BJ (cell line): Measurements from ENCODE around the gene CTSE. TPM values are rescaled to one million over a fixed set of nuclear protein-coding genes. Genes with fewer than 3 reads are reported as not detected.

Experiments used
- CTCF ChIA-PET: fragments of 350-600 bp; formaldehyde crosslinking; extraction: SDS; loops from one replicate; lab custom pipeline; 2021; ENCODE audit warnings: antibody characterized with exemption, inconsistent platforms; lab: Yijun Ruan, JAX
- POLR2A ChIA-PET: fragments of 300-600 bp; sonication (Branson Sonifier 250); formaldehyde crosslinking; extraction: SDS; loops from one replicate; lab custom pipeline; 2021; ENCODE audit warnings: antibody characterized with exemption; lab: Charles Lee
- DNase-seq: peaks from one replicate; pipeline ENCODE4 v3.0.0-alpha.2; 2011; ENCODE audit warnings: low read depth
- H3K27me3 ChIP-seq: 2 replicates; pipeline ENCODE4 v1.6.0; 2011; ENCODE audit warnings: low read length; ENCODE audit not compliant: control insufficient read depth, insufficient read depth
- H3K36me3 ChIP-seq: 2 replicates; pipeline ENCODE4 v1.5.1; 2011; ENCODE audit warnings: low read length; ENCODE audit not compliant: control insufficient read depth, insufficient read depth
- H3K4me3 ChIP-seq: 2 replicates; pipeline ENCODE4 v1.5.1; 2011; ENCODE audit warnings: low read depth, mild to moderate bottlenecking, control low read depth, low read length
- CTCF ChIP-seq: IDR thresholded peaks from 2 replicates; pipeline ENCODE4 v1.5.1; 2011; ENCODE audit warnings: low read depth, mild to moderate bottlenecking, control low read depth, inconsistent platforms, low read length, moderate library complexity; ENCODE audit not compliant: insufficient read depth
- polyA plus RNA-seq: library from polyadenylated mRNA; depleted of rRNA; stranded (reverse); fragments of >200 nt; gene quantifications from 2 replicates; pipeline ENCODE4 v1.2.3, GENCODE V29; 2011

The CTSE gene
- polyA plus RNA-seq, 1 experiment: not detected

- ChIA-PET POLR2A (no interaction called here), CTCF (interaction anchor here (0.6 to 4.5 kb wide), 14 partner anchors 8 to 78 kb away, joined by 3 to 26 read pairs (median 8); partner anchors contain the start of gene RAB7B)
- Histone ChIP-seq H3K36me3 (no peaks in the 10 kb centered on the region), H3K27me3 (peaks cover 7% of the 10 kb centered on the region), H3K4me3 (no peak overlapping the region)
- no peak for TF ChIP-seq CTCF
- no peak for DNase-seq
Measured at GRCh38 chr1:206029484-206029883, 5.8 kb upstream of the CTSE start.

- no peaks in the 10 kb centered on the region for H3K36me3 ChIP-seq
- H3K4me3 ChIP-seq: no peak overlapping the region
- no peak for TF ChIP-seq CTCF
- ChIA-PET POLR2A (interaction anchor here (0.6 kb wide), 1 partner anchor 102 kb away, joined by 3 read pairs; no protein-coding TSS in a partner anchor), CTCF (no interaction called here)
- no peak for DNase-seq
- peaks cover 4% of the 10 kb centered on the region; the same call in 1 of the 2 replicates for H3K27me3 ChIP-seq
Measured at GRCh38 chr1:206025283-206025820, 1.7 kb upstream of the CTSE start.

DNA sequence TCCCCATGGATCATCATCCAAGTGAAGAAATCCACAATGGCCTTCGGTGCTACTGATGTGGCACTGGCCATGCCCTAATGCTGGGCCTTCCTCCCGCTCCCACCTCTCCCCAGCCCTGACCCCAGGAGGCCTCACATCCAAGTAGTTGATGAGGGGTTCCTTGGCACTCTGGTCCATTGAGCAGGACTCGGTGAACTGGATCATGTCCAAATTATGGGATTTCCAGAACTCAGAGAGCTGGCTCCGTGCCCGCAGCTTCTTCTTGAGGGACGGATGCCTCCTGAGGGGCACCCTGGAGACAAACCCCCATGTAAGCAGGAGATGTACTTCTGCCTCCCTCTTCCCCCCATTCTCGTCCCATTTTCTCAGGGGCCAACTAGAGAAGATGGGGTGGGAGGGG is 929 bp downstream of the CTSE start:
- CTCF ChIA-PET: interaction anchor here (1.2 kb wide), 1 partner anchor 85 kb away, joined by 3 read pairs; no protein-coding TSS in a partner anchor
- no peak for DNase-seq
- TF ChIP-seq CTCF: no peak
- Histone ChIP-seq H3K4me3 (no peak overlapping the region), H3K27me3 (peaks cover 2% of the 10 kb centered on the region), H3K36me3 (no peaks in the 10 kb centered on the region)
- POLR2A ChIA-PET: no interaction called here

DNA sequence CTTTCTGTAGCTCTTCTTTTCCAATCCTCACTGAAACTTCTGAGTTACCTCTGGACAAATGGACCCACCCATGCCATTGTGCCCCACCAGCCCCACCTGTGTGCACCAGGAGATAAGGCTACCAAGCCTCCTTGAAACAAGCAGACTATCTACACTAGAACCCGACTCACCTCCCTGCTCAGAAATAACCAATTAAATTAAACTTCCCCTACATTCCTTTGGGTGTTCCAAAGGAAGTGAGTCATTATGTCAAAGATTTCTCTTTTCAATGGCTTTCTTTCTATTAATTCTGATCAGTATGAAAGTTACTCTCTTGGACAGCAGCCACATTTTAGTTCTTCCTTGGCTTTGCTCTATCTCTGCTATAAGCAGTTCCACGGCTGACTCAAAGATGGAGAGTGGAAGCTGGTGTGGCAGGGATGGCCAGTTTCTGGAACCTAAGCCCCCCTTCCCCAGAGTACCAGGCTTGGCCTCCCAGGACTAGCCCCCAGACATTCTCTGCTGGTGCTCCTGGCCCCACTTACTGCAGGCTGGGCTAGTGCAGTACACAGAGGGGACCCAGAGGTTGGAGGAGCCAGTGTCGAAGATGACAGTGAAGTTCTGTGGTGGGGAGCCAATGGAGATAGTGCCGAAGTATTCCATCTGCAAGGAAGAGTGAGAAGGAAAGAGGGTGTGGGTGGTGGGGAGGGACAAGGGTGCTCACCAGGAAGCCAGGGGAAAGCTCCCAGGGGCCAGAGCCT is 1.9 kb downstream of the CTSE start:
- POLR2A ChIA-PET: no interaction called here
- Histone ChIP-seq H3K27me3 (peaks cover 2% of the 10 kb centered on the region), H3K4me3 (no peak overlapping the region), H3K36me3 (no peaks in the 10 kb centered on the region)
- CTCF ChIA-PET: interaction anchor here (1.0 to 1.2 kb wide), 2 partner anchors 86 to 103 kb away, joined by 3 read pairs; no protein-coding TSS in a partner anchor
- no peak for DNase-seq
- TF ChIP-seq CTCF: no peak

DNA sequence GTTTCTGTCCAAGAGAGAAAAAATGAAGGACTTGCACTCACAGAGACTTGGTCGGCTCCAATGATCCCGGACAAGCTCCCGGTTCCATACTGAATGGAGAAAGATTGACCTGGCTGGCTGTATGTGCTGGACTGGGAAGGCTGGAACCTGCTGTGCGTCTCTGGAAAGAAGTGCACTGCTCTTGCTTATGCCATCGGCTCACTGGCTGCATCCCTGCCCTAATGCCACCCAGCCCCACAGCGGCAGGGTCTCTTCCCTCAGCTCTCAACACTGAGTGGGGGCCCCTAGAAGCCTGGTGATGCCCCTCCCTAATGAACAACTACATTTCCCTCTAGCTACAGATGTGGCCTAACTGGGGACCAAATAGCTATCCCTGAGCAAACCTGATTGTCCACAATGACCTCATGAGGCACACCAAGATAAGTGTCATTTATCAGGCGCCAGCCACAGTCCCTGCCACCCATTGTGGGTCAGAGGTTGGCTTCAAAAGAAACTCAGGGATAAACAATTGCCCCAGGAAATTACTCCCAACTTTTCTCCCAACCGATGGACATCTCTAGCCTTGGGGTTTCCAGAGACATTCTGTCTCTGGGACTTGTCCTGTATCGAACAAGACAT is 2.6 kb downstream of the CTSE start:
- no peak for TF ChIP-seq CTCF
- ChIA-PET POLR2A (no interaction called here), CTCF (interaction anchor here (1.0 to 1.1 kb wide), 2 partner anchors 9 to 102 kb away, joined by 3 read pairs; no protein-coding TSS in a partner anchor)
- Histone ChIP-seq H3K36me3 (no peaks in the 10 kb centered on the region), H3K27me3 (peaks cover 2% of the 10 kb centered on the region), H3K4me3 (no peak overlapping the region)
- no peak for DNase-seq
